ENCODE measurements around the gene CAPN12.
A peak's percentile ranks its signal among the peaks of the same experiment; 100 is the strongest.

The CAPN12 gene

GRCh38 chr19:38692458-38693379 is 51.6 kb downstream of the CAPN12 start:
- no peak for DNase-seq

GRCh38 chr19:38691938-38692457 is 52.3 kb downstream of the CAPN12 start:
- no peak for DNase-seq

GRCh38 chr19:38690832-38691231 is 53.4 kb downstream of the CAPN12 start:
- no peak for DNase-seq

GRCh38 chr19:38690146-38690545 is 54.1 kb downstream of the CAPN12 start:
- no peak for DNase-seq

- no peak for DNase-seq
Observed at GRCh38 chr19:38687837-38688378, 56.4 kb downstream of the CAPN12 start.

- no peak for DNase-seq
Observed at GRCh38 chr19:38686530-38686888, 57.8 kb downstream of the CAPN12 start.

- peak; percentile 52 for DNase-seq
Observed at GRCh38 chr19:38685666-38686529, 58.4 kb downstream of the CAPN12 start.

- no peak for DNase-seq
Observed at GRCh38 chr19:38684862-38685665, 59.2 kb downstream of the CAPN12 start.

GRCh38 chr19:38684078-38684861 is 60.0 kb downstream of the CAPN12 start:
- no peak for DNase-seq

GRCh38 chr19:38683393-38684077 is 60.7 kb downstream of the CAPN12 start:
- peak; percentile 53 for DNase-seq

GRCh38 chr19:38682872-38683392 is 61.3 kb downstream of the CAPN12 start:
- DNase-seq = no peak

- no peak for DNase-seq
Observed at GRCh38 chr19:38682195-38682867, 61.9 kb downstream of the CAPN12 start.

All from NCI-H510A treated with DMSO at 0.1 percent for 48 hours (cell line).